Activated CD4-positive, alpha-beta T cell treated with anti-CD3 and anti-CD28 coated beads, Interleukin-2, amount 10 ng/mL, durations not matched to agents 24 days and 14 days (primary cell): Measurements from ENCODE around the gene RASAL1. TPM values are rescaled to one million over a fixed set of nuclear protein-coding genes. Genes with fewer than 3 reads are reported as not detected.

Experiments
- DNase-seq: peaks from one replicate; pipeline ENCODE4 v3.0.0; 2022
- H3K27ac Mint-ChIP-seq: one replicate; pipeline ENCODE4 v1.8.0; 2022; ENCODE audit warnings: mild to moderate bottlenecking, mixed read lengths
- H3K27me3 Mint-ChIP-seq: one replicate; pipeline ENCODE4 v1.8.0; 2022; ENCODE audit warnings: mixed read lengths
- H3K36me3 Mint-ChIP-seq: one replicate; pipeline ENCODE4 v1.8.0; 2022; ENCODE audit warnings: low read depth, mild to moderate bottlenecking, mixed read lengths
- H3K4me1 Mint-ChIP-seq: one replicate; pipeline ENCODE4 v1.8.0; 2021; ENCODE audit warnings: mixed read lengths
- H3K4me3 Mint-ChIP-seq: one replicate; pipeline ENCODE4 v1.8.0; 2022; ENCODE audit warnings: mild to moderate bottlenecking, moderate library complexity, mixed read lengths
- H3K9me3 Mint-ChIP-seq: one replicate; pipeline ENCODE4 v1.8.0; 2021; ENCODE audit warnings: mixed read lengths
- intact Hi-C: fragments of 100-400 bp; cut with micrococcal nuclease; formaldehyde crosslinking; loops from one replicate; pipeline ENCODE4 v1.15.1; 2023
- total RNA-seq: library from RNA; stranded (reverse); gene quantifications from 2 replicates; pipeline ENCODE4 v1.2.3, GENCODE V29; 2022

RASAL1 gene, protein sequence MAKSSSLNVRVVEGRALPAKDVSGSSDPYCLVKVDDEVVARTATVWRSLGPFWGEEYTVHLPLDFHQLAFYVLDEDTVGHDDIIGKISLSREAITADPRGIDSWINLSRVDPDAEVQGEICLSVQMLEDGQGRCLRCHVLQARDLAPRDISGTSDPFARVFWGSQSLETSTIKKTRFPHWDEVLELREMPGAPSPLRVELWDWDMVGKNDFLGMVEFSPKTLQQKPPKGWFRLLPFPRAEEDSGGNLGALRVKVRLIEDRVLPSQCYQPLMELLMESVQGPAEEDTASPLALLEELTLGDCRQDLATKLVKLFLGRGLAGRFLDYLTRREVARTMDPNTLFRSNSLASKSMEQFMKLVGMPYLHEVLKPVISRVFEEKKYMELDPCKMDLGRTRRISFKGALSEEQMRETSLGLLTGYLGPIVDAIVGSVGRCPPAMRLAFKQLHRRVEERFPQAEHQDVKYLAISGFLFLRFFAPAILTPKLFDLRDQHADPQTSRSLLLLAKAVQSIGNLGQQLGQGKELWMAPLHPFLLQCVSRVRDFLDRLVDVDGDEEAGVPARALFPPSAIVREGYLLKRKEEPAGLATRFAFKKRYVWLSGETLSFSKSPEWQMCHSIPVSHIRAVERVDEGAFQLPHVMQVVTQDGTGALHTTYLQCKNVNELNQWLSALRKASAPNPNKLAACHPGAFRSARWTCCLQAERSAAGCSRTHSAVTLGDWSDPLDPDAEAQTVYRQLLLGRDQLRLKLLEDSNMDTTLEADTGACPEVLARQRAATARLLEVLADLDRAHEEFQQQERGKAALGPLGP
- total RNA-seq = 0.52 and 1.1 TPM in 2 replicates

DNA sequence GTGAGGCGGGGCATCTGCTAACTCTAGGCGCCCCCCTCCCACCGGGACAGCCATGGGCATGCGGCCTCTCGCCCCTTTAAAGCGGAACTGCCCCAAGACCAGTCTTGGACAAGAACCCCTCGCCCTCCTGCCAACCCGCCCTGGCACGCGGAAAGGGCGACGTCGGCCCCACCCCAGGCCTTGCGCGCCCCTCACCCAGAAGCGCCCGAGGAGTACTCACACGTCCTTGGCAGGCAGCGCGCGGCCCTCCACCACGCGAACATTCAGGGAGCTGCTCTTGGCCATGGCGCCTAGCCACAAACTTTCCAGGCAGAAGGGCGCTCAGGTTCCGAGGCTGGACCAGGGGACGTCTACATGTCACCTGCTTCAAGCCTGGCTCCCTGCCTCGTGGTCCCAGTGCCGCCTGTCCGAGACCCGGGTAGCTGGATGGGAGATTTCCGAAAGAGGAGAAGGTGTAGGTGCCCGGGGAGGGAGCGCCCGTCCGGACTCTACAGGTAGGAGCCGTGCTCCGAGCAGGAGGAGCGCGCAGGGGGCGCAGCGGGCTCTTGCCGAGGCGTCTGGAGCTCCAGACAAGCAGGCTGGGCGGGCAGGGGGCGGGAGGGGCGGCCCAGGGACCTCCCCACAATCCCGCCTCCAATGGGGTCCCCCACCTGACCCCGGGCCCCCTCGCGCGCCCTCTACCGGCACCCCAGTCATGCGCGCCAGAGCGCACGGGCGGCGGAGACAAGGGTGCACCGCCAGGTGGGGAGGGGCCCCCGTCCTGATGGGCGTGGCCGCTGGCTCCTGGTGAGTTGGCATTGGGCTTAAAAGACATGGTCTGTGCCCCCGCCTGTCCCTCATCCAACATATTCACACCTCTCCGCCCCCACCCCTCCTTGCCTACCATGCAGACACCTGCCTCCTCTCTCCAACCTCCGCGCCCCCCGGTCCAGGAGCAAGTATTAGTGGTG, at the start of gene RASAL1:
Gene RASAL1 (minus strand): TSS at position 584 of the 950 bp plus-strand sequence. CDS start 299 bp downstream, at position 285.
- H3K4me3 Mint-ChIP-seq = peak within 1 kb of the TSS; percentile 81
- H3K27ac Mint-ChIP-seq = peak within 1 kb of the TSS; percentile 54
- no peaks in the 10 kb centered on the region for H3K36me3 Mint-ChIP-seq
- DNase-seq = peak; percentile 91
- H3K4me1 Mint-ChIP-seq = peaks cover 16% of the 10 kb centered on the region
- H3K9me3 Mint-ChIP-seq = no peaks in the 10 kb centered on the region
- peaks cover 2% of the 10 kb centered on the region for H3K27me3 Mint-ChIP-seq
- intact Hi-C loops = loop anchor here (1.0 kb wide), 1 partner anchor 17 kb away; no protein-coding TSS in a partner anchor

DNA sequence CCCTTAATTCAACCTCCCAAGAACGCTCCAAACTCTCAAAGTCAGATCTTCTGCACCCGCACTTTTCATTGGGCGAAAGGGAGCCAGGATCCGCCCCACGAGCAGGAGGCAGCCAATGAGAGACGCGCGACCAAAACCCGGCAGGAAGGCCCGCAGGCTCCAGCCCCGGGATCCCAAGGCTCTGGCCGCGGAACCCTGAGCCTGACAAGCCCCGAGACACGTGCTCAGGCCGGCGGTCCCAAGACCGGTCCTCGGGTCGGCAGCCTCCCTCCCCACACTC, 49.3 kb upstream of the RASAL1 start:
- H3K27ac Mint-ChIP-seq = peak overlapping the region; percentile 98
- H3K36me3 Mint-ChIP-seq = peaks cover 31% of the 10 kb centered on the region
- no peaks in the 10 kb centered on the region for H3K27me3 Mint-ChIP-seq
- intact Hi-C loops = loop anchor here (1.0 to 2.0 kb wide), 4 partner anchors 23 to 173 kb away; partner anchors contain the start of genes PLBD2 and TPCN1
- H3K4me3 Mint-ChIP-seq = peak overlapping the region; percentile 99
- no peaks in the 10 kb centered on the region for H3K9me3 Mint-ChIP-seq
- peak; percentile 97 for DNase-seq
- H3K4me1 Mint-ChIP-seq = peaks cover 20% of the 10 kb centered on the region

GRCh38 chr12:113184098-113184899, 48.7 kb upstream of the RASAL1 start:
- no peak for DNase-seq
- no peaks in the 10 kb centered on the region for H3K27me3 Mint-ChIP-seq
- no peaks in the 10 kb centered on the region for H3K9me3 Mint-ChIP-seq
- H3K27ac Mint-ChIP-seq = peak overlapping the region; percentile 98
- intact Hi-C loops = loop anchor here (1.0 to 2.0 kb wide), 2 partner anchors 24 to 31 kb away; no protein-coding TSS in a partner anchor
- peak overlapping the region; percentile 99 for H3K4me3 Mint-ChIP-seq
- peaks cover 34% of the 10 kb centered on the region for H3K36me3 Mint-ChIP-seq
- H3K4me1 Mint-ChIP-seq = peaks cover 20% of the 10 kb centered on the region

DNA sequence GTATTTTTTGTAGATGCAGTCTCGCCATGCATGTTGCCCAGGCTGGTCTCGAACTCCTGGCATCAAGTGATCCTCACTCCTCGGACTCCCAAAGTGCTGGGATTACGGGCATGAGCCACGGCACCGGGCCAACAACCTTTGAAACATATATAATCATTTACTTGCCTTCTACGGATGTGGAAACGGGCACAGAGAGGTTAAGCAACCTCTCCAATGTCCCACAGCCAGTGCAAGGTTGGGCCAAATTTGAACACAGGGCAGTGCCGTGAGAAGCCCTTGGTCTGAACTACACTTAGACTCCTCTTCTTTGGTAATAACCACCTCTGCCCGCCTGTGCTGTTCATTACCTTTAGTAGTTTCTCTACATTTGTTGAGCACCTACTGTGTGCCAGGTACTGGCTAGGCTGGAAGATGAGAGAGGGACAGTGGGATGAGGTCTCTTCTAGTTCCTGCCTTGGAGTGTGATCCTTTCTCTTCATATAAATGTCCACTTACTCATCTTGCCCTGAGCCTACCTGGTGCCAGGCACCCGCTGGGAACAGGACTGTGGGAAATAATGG, 47.5 kb upstream of the RASAL1 start:
- Mint-ChIP-seq H3K36me3 (peaks cover 42% of the 10 kb centered on the region), H3K4me3 (peak overlapping the region; percentile 99), H3K27ac (no peak overlapping the region), H3K9me3 (no peaks in the 10 kb centered on the region), H3K4me1 (peaks cover 20% of the 10 kb centered on the region), H3K27me3 (no peaks in the 10 kb centered on the region)
- intact Hi-C loops = no loop called here
- DNase-seq = no peak

DNA sequence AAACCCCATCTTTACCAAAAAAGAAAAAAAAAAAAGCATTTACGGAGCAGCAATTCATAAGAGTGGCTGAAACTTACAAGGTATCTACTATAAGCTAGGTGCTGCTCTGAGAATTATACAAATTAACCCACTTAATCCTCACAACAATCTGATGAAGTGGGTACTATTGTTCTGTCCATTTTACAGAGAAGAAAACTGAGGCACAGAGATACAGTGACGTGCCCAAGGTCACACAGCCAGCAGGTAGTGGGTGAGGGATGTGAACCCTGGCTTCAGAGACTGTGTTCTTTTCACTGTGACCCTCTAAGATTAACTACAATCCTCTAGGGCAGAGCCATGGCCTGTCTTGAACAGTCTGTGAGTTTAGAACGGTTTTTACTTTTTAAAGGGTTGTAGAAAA, 46.4 kb upstream of the RASAL1 start:
- no peak overlapping the region for H3K27ac Mint-ChIP-seq
- intact Hi-C loops = no loop called here

DNA sequence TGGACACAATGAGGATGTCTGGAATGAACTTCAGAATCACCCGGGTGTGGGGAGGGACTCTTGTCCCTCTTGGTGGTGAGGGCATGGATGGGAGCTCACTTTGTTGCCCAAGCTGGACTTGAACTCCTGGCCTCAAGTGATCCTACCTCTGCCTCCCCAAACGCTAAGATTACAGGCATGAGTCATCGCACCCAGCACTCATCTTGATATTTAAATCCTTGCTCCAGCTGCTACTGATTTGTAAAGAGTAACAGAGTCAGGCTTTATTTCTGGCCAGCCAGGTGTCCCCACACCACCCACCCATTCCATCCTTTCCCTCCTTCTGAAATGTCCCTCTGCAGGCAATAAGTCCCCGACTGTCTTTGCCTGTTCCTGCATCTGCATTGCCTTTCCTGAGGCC, 44.8 kb upstream of the RASAL1 start:
- Mint-ChIP-seq H3K36me3 (peaks cover 61% of the 10 kb centered on the region), H3K9me3 (no peaks in the 10 kb centered on the region), H3K27ac (no peak overlapping the region), H3K27me3 (no peaks in the 10 kb centered on the region), H3K4me1 (peaks cover 6% of the 10 kb centered on the region), H3K4me3 (no peak overlapping the region)
- DNase-seq = no peak
- intact Hi-C loops = no loop called here

More for the DNA sequence above, 46.4 kb upstream of the RASAL1 start:
- DNase-seq = no peak
- Mint-ChIP-seq H3K4me3 (no peak overlapping the region), H3K9me3 (no peaks in the 10 kb centered on the region), H3K27me3 (no peaks in the 10 kb centered on the region), H3K36me3 (peaks cover 49% of the 10 kb centered on the region), H3K4me1 (peaks cover 15% of the 10 kb centered on the region)

DNA sequence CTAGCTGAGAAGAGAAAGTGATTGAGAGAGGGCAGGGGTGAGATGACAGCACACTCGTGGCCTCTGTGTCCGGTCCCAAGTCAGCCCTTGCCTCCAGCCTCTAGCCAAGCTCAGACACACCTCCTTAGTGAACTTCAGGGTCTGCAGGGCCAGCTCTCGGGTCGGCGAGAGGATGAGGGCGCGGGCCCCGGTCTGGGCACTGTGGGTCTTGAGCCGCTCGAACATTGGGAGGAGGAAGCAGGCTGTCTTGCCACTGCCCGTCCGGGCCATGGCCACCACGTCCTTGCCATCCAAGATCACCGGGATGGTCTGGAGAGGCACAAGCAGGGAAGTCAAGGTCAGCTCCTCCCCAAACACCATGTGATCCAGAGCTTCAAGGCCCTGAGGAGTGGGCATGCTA, 43.5 kb upstream of the RASAL1 start:
- no peak overlapping the region for H3K4me3 Mint-ChIP-seq
- H3K27ac Mint-ChIP-seq = no peak overlapping the region
- DNase-seq = no peak
- H3K36me3 Mint-ChIP-seq = peaks cover 63% of the 10 kb centered on the region
- H3K4me1 Mint-ChIP-seq = peaks cover 8% of the 10 kb centered on the region
- intact Hi-C loops = no loop called here
- no peaks in the 10 kb centered on the region for H3K9me3 Mint-ChIP-seq
- H3K27me3 Mint-ChIP-seq = no peaks in the 10 kb centered on the region

GRCh38 chr12:113174461-113175384, 39.2 kb upstream of the RASAL1 start:
- DNase-seq = peak; percentile 93
- no peak overlapping the region for H3K4me3 Mint-ChIP-seq
- intact Hi-C loops = loop anchor here (1.0 kb wide), 1 partner anchor 126 kb away; no protein-coding TSS in a partner anchor

DNA sequence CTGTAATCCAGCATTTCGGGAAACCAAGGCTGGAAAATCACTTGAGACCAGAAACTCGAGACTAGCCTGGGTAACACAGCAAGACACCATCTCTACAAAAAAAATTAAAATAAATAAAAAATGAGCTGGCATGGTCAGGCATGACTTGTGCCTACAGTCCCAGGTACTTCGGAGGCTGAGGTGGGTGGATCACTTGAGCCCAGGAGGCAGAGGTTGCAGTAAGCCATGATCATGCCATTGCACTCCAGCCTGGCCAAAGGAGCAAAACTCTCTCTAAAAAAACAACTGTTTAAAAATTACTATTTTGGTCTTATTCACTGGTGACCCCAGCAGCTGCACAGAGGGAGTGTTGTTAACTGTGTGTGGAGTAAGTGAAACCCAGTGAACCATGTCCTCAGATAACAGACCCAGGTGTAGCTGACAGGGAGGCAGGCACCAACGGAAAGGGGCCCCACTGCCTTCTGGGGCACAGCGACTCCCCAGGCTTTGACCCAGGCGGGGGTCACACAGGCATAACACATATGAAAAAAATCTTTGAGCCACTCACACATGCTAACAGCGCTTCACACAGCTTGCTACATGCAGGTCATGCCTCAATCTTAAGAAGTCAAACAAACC, 37.6 kb upstream of the RASAL1 start:
- no peak overlapping the region for H3K27ac Mint-ChIP-seq
- H3K4me1 Mint-ChIP-seq = peaks cover 2% of the 10 kb centered on the region
- no peak for DNase-seq
- intact Hi-C loops = no loop called here
- H3K36me3 Mint-ChIP-seq = peaks cover 74% of the 10 kb centered on the region
- H3K9me3 Mint-ChIP-seq = no peaks in the 10 kb centered on the region
- no peak overlapping the region for H3K4me3 Mint-ChIP-seq
- H3K27me3 Mint-ChIP-seq = no peaks in the 10 kb centered on the region

More at GRCh38 chr12:113174461-113175384, 39.2 kb upstream of the RASAL1 start:
- H3K4me1 Mint-ChIP-seq = peaks cover 2% of the 10 kb centered on the region
- peaks cover 80% of the 10 kb centered on the region for H3K36me3 Mint-ChIP-seq
- H3K27ac Mint-ChIP-seq = no peak overlapping the region
- H3K27me3 Mint-ChIP-seq = no peaks in the 10 kb centered on the region
- H3K9me3 Mint-ChIP-seq = no peaks in the 10 kb centered on the region

DNA sequence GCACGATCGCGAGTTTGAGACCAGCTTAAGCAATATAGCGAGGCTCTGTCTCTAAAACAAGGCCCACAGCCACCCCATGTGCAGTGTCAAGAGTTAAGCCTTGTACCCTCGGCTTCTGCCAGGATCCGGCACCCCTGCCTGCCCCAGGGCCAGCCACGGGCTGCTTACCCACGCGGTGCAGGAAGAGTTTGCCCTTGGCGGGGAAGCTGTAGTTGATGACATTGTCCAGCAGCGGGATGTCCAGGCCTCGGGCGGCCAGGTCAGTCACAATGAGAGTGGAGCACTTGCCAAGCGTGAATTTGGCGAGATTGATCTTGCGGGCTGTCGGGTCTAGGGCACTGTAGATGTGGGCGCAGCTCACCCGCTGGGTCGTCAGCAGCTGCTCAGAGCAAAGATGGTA, 36.6 kb upstream of the RASAL1 start:
- intact Hi-C loops = no loop called here
- Mint-ChIP-seq H3K27me3 (no peaks in the 10 kb centered on the region), H3K4me1 (peaks cover 2% of the 10 kb centered on the region), H3K4me3 (no peak overlapping the region), H3K9me3 (no peaks in the 10 kb centered on the region), H3K27ac (no peak overlapping the region), H3K36me3 (peaks cover 64% of the 10 kb centered on the region)
- DNase-seq = no peak

DNA sequence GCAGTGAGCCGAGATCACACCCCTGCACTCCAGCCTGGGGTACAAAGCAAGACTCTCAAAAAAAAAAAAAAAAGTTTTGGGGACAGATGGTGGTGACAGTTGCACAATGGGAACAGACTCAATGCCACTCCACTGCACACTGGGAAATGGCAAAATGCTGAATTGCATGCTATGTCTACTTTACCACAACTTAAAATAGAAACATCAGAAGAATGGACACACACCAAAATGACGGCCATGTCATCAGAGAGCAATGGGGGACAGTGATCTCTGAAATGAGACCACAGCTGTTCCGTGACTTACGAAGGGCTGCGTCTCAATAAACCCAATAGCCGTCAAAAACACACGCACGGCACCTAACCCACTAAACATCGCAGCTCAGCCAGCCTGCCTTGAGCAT, 36.0 kb upstream of the RASAL1 start:
- Mint-ChIP-seq H3K36me3 (peaks cover 64% of the 10 kb centered on the region), H3K27ac (no peak overlapping the region), H3K4me3 (no peak overlapping the region), H3K4me1 (peaks cover 2% of the 10 kb centered on the region), H3K9me3 (no peaks in the 10 kb centered on the region), H3K27me3 (no peaks in the 10 kb centered on the region)
- intact Hi-C loops = no loop called here
- DNase-seq = no peak
